Adrenal gland (tissue), 12 donors: ENCODE results near the gene NEK7. TPM values are rescaled to one million over a fixed set of nuclear protein-coding genes. Genes with fewer than 3 reads are reported as not detected.

Source experiments
- DNase-seq, 7 donors: peaks; one replicate each; pipeline ENCODE4 v3.0.0-alpha.2; 2019 to 2020
- H3K27ac ChIP-seq, 5 donors: fragments of 200-600 bp; sonication (generic) in 4 of 5; 1 replicate in 3 of 5; 2 replicates in 2 of 5; pipeline versions ENCODE4 v1.5.1 to v1.8.0; 2016 to 2020; ENCODE audit warnings: mild to moderate bottlenecking in 1 of 5
- H3K27me3 ChIP-seq: fragments of 200-600 bp; 2 replicates; pipeline ENCODE4 v1.8.0; 2021
- H3K36me3 ChIP-seq, 2 donors: fragments of 200-600 bp; replicated peaks in 1 of 2; 1 replicate in 1 of 2; 2 replicates in 1 of 2; pipeline versions ENCODE4 v1.5.1 to v1.8.0; 2018 to 2022
- H3K4me1 ChIP-seq, 2 donors: fragments of 200-600 bp; replicated peaks in 1 of 2; 1 replicate in 1 of 2; 2 replicates in 1 of 2; pipeline versions ENCODE4 v1.5.1 to v1.8.0; 2018 to 2021
- H3K4me3 ChIP-seq, 4 donors: fragments of 200-600 bp; sonication (generic) in 3 of 4; one replicate each; pipeline ENCODE4 v1.5.1; 2016 to 2018
- H3K9me3 ChIP-seq, 3 donors: fragments of 200-600 bp; sonication (generic) in 1 of 3; replicated peaks in 1 of 3; 1 replicate in 2 of 3; 2 replicates in 1 of 3; pipeline versions ENCODE4 v1.5.1 to v1.8.0; 2016 to 2021
- POLR2A ChIP-seq, 2 donors: fragments of 450-650 bp; IDR thresholded peaks; one replicate each; pipeline ENCODE4 v1.6.1; 2017; ENCODE audit warnings: antibody characterized with exemption in 2 of 2, mild to moderate bottlenecking in 2 of 2, moderate library complexity in 1 of 2
- WGBS, 4 donors: extraction: QIAGEN DNeasy Blood & Tissue Kit in 2 of 4; methylation state at CpG; one replicate each; pipeline versions ENCODE4 v1.1.5 to v1.1.7; 2013 to 2017; 5-methylcytosine and 5-hydroxymethylcytosine counted together
- intact Hi-C, 2 donors: fragments of 100-400 bp; cut with DNase I; formaldehyde crosslinking; loops; one replicate each; pipeline versions ENCODE4 v1.14.1 to v1.15.0; 2022 to 2023
- polyA plus RNA-seq, 3 donors: library from polyadenylated mRNA; stranded (reverse); fragments of 200-250 nt in 2 of 3; fragments of 350-450 nt in 1 of 3; fragmentation: Illumina TruSeq in 1 of 3; extraction: RNeasy Lipid Tissue Mini Kit (QIAGEN cat#74804) in 1 of 3; gene quantifications; one replicate each; pipeline ENCODE4 v1.2.3, GENCODE V29; 2013 to 2014
- total RNA-seq, 9 donors: library from RNA; depleted of rRNA in 4 of 9; stranded (reverse); fragments of >200 nt in 4 of 9; fragments of 120-200 nt in 1 of 9; fragmentation: NEBNext Ultra II Directional in 1 of 9; extraction: Animal tissue kit (Norgen Biotek cat#: 25700) in 1 of 9; gene quantifications; one replicate each; pipeline versions ENCODE4 v1.1.0 to v1.2.4, GENCODE V29; 2013 to 2023
- TF ChIP-seq, protein P1 (sequence below), 6 experiments: fragments of 450-650 bp in 4 of 6; fragments of 200-600 bp in 2 of 6; sonication (generic) in 1 of 6; IDR thresholded peaks; 1 replicate in 5 of 6; 2 replicates in 1 of 6; pipeline versions ENCODE4 v1.5.1 to v1.8.0; 2016 to 2021; ENCODE audit warnings: antibody characterized with exemption in 6 of 6, mild to moderate bottlenecking in 2 of 6, moderate library complexity in 1 of 6
- donor health status: healthy with polysubstance abuse.
- donor health status: Bipolar disorder and iron deficiency.
- donor health status: DM: yes; HTN: yes; CAD: no.
- donor health status: DM: no; HTN: no; CAD: no.
- donor health status: DM: no; HTN: no; CAD: no.
- donor health status: DM: yes; HTN: yes; CAD: no.

Gene NEK7
- total and polyA plus RNA-seq, 12 donors = 34.0 to 270 (median 148) TPM

GRCh38 chr1:198232378-198232777 is 75.6 kb downstream of the NEK7 start:
- H3K9me3 ChIP-seq = no peaks in the 10 kb centered on the region
- H3K27ac ChIP-seq = no peak overlapping the region
- intact Hi-C loops = no loop called here
- H3K27me3 ChIP-seq = no peaks in the 10 kb centered on the region
- DNase-seq = no peak
- peaks cover 18 to 53% of the 10 kb centered on the region in 2 donors for H3K4me1 ChIP-seq
- no peaks in the 10 kb centered on the region for H3K36me3 ChIP-seq
- TF ChIP-seq, protein P1, sequence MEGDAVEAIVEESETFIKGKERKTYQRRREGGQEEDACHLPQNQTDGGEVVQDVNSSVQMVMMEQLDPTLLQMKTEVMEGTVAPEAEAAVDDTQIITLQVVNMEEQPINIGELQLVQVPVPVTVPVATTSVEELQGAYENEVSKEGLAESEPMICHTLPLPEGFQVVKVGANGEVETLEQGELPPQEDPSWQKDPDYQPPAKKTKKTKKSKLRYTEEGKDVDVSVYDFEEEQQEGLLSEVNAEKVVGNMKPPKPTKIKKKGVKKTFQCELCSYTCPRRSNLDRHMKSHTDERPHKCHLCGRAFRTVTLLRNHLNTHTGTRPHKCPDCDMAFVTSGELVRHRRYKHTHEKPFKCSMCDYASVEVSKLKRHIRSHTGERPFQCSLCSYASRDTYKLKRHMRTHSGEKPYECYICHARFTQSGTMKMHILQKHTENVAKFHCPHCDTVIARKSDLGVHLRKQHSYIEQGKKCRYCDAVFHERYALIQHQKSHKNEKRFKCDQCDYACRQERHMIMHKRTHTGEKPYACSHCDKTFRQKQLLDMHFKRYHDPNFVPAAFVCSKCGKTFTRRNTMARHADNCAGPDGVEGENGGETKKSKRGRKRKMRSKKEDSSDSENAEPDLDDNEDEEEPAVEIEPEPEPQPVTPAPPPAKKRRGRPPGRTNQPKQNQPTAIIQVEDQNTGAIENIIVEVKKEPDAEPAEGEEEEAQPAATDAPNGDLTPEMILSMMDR (IDR thresholded peaks at IDR 0.05) = no peak
- TF ChIP-seq POLR2A (IDR thresholded peaks at IDR 0.05) = no peak
- no peak overlapping the region for H3K4me3 ChIP-seq
- 89 to 100% (median 96%) methylated on average over 1 of the region's 1 CpG for WGBS, 4 donors

- Histone ChIP-seq H3K27me3 (no peaks in the 10 kb centered on the region), H3K9me3 (no peaks in the 10 kb centered on the region), H3K27ac (no peak overlapping the region), H3K36me3 (no peaks in the 10 kb centered on the region), H3K4me3 (no peak overlapping the region), H3K4me1 (peaks cover 18 to 53% of the 10 kb centered on the region in 2 donors)
- TF ChIP-seq, protein P1 (IDR thresholded peaks at IDR 0.05) = no peak
- no peak for TF ChIP-seq POLR2A (IDR thresholded peaks at IDR 0.05)
- intact Hi-C loops = no loop called here
- WGBS, 4 donors = 58 to 67% (median 62%) methylated on average over 3 of the region's 3 CpGs
- no peak for DNase-seq
These were observed 76.3 kb downstream of the NEK7 start for GRCh38 chr1:198232940-198233675.

- WGBS, 4 donors = 6 to 9% (median 8%) methylated on average over 5 of the region's 5 CpGs
- H3K27me3 ChIP-seq = no peaks in the 10 kb centered on the region
- H3K36me3 ChIP-seq = no peaks in the 10 kb centered on the region
- H3K9me3 ChIP-seq = no peaks in the 10 kb centered on the region
- peak overlapping the region; percentile 37 to 79 (median 64) for H3K27ac ChIP-seq
- H3K4me3 ChIP-seq = peak overlapping the region in 1 of 4 donors; percentile 51
- peak in 2 of 7 donors; percentile 21 to 50 for DNase-seq
- H3K4me1 ChIP-seq = peaks cover 18 to 55% of the 10 kb centered on the region in 2 donors
- intact Hi-C loops = no loop called here
- no peak for TF ChIP-seq POLR2A (IDR thresholded peaks at IDR 0.05)
These were observed 77.9 kb downstream of the NEK7 start for GRCh38 chr1:198234520-198235251.

DNA sequence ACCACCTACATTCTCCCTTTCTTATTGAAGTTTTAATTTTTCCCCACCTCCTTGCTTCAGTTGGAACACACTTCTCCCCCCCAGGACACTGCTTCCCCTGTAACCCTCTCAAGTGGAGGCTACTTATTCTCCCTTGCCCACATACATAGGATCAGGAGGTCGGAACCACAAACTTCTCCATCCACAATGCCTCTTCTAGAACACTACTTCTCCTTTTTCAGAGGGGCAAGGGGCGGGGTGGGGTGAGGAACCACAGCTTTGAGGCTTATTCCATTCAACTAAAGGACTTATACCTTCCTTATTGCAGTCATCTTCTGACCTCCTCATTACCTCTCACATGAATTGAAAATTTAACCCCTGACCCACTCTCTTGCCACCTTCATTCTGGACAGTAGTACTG is 81.3 kb downstream of the NEK7 start:
- Histone ChIP-seq H3K36me3 (no peaks in the 10 kb centered on the region), H3K4me1 (peaks cover 14 to 37% of the 10 kb centered on the region in 2 donors), H3K27me3 (no peaks in the 10 kb centered on the region), H3K9me3 (no peaks in the 10 kb centered on the region), H3K27ac (peak overlapping the region in 1 of 5 donors; percentile 12), H3K4me3 (no peak overlapping the region)
- 84 to 92% (median 85%) methylated on average over 2 of the region's 2 CpGs for WGBS, 4 donors
- DNase-seq = peak in 4 of 7 donors; percentile 19 to 32 (median 26)
- intact Hi-C loops = no loop called here
- TF ChIP-seq, protein P1 (IDR thresholded peaks at IDR 0.05) = no peak
- TF ChIP-seq POLR2A (IDR thresholded peaks at IDR 0.05) = no peak
